OCI-LY7 (cell line): Measurements from ENCODE around the gene DDAH2.

Source experiments
- CTCF ChIP-seq: fragments of 200-600 bp; sonication (generic); conservative IDR thresholded peaks from 2 replicates; pipeline ENCODE4 v1.5.1; 2014; ENCODE audit warnings: mild to moderate bottlenecking, antibody characterized with exemption, low read length, moderate library complexity, mixed read lengths
- EZH2phosphoT487 ChIP-seq: fragments of 200-600 bp; sonication (generic); IDR thresholded peaks from 2 replicates; pipeline ENCODE4 v1.6.1; 2018; ENCODE audit warnings: low read depth, borderline replicate concordance, mild to moderate bottlenecking, mixed run types, antibody characterized with exemption, low read length, moderate library complexity, mixed read lengths

GRCh38 chr6:31711233-31711632, 17.9 kb downstream of the DDAH2 start:
- no peak for TF ChIP-seq CTCF
- no peak for TF ChIP-seq EZH2phosphoT487
